GM19395 (cell line): ENCODE data around the gene KCNA5.

Experiments used
- ATAC-seq: cut with Tn5 transposase; IDR thresholded peaks from one replicate; pipeline ENCODE4 v1.9.1; 2021; ENCODE audit warnings: mild to moderate bottlenecking, moderate library complexity; ENCODE audit not compliant: unreplicated experiment

The KCNA5 gene

DNA sequence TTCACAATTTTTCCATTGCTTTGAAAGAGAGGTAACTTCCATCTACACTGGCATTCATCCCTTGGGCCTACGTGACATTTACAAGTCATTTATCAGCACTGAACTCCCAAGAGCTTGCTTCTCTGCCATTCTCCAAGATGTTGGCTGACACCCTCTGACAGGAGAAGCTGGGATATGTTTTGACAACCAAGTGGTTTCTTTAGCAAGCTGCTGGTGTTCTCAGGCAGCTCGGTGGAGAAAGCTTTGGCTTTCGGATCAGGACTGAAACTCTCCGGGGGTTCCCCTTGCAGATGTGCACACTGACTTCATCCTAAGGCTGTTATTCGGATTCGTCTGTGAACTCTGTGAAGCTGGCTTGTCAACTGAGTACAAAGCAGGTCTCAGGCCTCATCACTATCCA is 15.7 kb downstream of the KCNA5 start:
- no peak for ATAC-seq

GRCh38 chr12:5060958-5061357 is 17.3 kb downstream of the KCNA5 start:
- no peak for ATAC-seq

- no peak for ATAC-seq
Measured at GRCh38 chr12:5063149-5063548, 19.5 kb downstream of the KCNA5 start.

DNA sequence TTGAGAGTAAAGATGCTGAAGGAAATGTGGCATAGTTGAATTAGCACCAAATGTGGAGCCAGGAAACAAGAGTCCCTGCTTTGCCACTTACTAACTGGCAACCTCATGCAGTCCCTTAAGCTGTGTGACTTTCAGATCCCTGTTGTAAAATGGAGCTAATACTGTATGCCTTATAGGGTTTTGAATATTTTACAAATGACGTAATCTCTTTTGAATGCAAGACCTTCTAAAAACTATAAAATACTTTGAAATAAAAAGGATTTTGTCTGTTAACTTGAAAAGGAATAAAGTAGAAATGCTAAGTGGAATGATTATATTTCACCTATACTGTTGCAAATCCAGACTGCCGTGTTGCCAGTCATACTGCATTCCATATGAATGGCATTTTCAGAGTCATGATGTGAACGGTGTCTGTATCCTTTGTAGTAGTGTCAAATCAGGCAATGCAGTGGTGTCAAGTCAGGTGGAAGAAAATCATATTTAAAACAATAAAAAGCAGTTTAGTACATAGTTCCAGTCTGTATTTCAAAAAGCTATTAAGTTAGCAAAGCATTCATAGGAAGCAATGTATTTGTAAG is 21.3 kb downstream of the KCNA5 start:
- no peak for ATAC-seq

GRCh38 chr12:5066251-5066650 is 22.6 kb downstream of the KCNA5 start:
- ATAC-seq: no peak

GRCh38 chr12:5068126-5068525 is 24.4 kb downstream of the KCNA5 start:
- no peak for ATAC-seq

GRCh38 chr12:5068619-5069018 is 24.9 kb downstream of the KCNA5 start:
- ATAC-seq: no peak

- no peak for ATAC-seq
Measured at GRCh38 chr12:5070090-5070489, 26.4 kb downstream of the KCNA5 start.

DNA sequence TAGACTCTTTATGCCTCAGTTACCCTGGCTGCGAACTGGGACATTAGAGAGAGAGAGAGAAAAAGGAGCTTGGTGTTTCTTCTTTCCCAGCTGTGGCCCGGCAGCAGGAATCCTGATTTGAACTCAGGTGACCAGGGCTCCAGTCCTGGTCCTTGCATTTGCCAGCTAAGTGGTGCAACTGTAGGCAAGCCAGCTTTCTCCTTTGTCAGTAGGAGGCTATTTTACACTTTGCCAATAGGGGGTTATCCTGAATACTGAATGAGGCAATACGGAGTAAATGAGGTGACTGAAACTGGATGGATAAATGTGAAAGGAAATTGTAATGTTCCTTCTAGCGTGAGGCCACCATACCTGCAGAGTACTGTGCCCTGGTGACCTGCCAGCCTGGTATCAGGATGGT is 27.8 kb downstream of the KCNA5 start:
- ATAC-seq: no peak

DNA sequence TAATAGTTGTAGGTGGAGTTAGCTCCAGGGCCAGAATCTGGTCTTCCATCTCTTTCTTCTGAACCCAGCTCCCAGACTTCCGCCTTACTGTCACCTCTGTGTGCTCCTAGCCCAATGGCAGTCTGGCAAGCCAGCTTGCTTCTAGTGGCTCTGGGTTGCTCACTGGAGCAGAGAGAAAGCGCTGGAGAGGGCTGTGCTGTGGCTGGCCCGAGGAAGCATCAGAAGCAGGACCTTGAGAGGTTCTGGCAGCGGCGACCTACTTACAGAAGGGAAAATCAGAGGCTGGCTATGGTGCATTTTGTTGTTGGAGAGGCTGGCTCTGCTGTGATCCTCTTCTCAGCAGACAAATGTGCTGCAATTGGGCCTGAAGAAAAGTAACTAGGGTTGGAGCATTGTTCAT is 28.6 kb downstream of the KCNA5 start:
- no peak for ATAC-seq

DNA sequence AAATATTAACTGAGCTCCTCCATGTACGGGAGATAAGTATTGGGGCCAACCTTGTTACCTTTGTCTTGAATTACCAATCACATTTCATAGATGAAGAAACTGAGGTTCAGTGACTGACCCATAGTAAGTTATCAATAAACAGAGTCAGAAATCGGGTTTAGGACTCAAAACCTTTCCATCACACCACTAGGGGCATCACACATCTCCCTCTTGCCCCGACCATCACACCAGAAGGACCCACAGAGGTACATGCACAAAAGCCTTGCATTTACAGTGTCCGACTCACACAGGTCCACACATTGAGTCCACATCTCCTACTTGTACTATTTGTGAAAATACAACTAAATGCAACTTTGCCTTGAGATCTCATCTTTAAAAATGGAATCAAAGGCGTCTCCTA is 29.4 kb downstream of the KCNA5 start:
- ATAC-seq: no peak

GRCh38 chr12:5073853-5074252 is 30.2 kb downstream of the KCNA5 start:
- no peak for ATAC-seq

GRCh38 chr12:5076761-5077160 is 33.1 kb downstream of the KCNA5 start:
- no peak for ATAC-seq

- ATAC-seq: no peak
Measured at GRCh38 chr12:5078423-5078822, 34.7 kb downstream of the KCNA5 start.

DNA sequence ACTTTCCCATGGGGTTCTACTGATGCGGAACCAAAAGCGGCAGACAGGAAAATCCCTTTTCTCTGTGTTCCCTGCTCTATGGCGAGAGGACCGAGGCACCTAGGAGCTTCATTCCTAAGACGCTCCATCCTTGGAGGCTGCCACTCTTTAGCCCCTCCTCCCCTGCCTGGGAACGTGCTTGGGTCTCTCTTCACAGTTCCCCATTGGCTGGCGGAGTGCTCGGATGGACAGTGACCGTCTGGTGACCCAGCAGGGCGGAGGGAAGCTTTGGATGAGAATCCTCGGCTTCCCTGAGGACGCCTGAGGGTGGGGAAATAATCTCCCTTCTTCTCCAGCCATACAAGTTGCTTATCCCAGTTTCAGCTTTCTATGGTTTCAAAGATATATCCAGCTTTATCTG is 37.3 kb downstream of the KCNA5 start:
- no peak for ATAC-seq

- no peak for ATAC-seq
Measured at GRCh38 chr12:5083955-5084849, 40.5 kb downstream of the KCNA5 start.

DNA sequence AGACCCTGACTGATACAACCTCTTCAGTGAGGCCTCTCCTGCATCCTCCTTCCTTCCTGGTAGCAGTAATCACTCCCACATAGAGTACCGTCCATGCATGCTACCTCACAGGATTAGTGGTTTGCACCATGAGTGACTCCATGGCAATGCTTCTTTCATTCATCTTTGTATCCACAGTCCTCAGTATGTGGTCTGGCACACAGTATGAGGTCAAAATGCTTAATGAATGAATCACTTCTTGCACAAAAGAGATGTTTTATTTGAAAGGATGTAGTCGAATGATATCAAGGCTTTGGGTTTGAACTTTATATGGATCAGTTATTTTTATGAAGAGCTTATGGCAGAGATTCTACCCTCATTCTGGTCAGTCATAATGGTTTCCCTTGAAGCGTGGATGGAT is 42.2 kb downstream of the KCNA5 start:
- no peak for ATAC-seq

- ATAC-seq: no peak
Measured at GRCh38 chr12:5087831-5088554, 44.3 kb downstream of the KCNA5 start.

DNA sequence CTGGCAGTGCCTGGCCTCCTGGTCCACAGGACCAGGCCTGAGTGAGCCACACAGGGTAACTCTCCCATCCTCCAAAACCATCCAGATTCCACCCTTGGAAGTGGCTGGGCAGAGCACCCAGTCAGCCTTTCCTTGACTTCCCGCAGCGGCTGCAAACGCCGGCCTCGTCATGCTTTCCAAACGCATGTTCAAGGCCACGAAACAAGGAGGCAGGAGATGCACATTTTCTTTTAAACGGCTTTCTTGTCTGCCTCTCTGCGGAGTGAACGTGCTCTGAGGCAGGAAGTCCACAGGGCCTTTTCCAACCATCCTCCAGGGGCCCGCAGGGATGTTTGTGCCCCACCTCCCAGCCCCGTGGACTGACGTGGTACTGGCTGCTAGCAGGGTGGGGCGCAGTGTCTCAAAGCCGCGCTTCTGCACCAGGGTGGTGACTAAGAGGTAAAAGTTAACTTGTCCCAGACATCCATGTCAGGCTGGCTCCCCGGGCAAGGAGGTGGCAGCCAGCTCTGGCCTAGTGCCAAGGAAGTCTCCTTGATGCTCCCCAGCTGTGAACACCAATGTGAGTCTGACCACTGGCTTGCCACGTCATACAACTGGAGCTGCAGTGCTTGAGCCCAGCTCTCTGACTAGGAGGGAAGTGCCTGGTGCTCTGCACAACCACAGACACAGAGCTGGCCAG is 45.0 kb downstream of the KCNA5 start:
- no peak for ATAC-seq

- no peak for ATAC-seq
Measured at GRCh38 chr12:5094551-5094950, 50.9 kb downstream of the KCNA5 start.

GRCh38 chr12:5094986-5095385 is 51.3 kb downstream of the KCNA5 start:
- ATAC-seq: no peak
